H9 (cell line): ENCODE results near the gene RASL10A. TPM values are rescaled to one million over a fixed set of nuclear protein-coding genes. Genes with fewer than 3 reads are reported as not detected.

Experiments
- DNase-seq: peaks from one replicate; pipeline ENCODE4 v3.0.0-alpha.2; 2017
- H2AFZ ChIP-seq: one replicate; pipeline ENCODE4 v1.6.1; 2013; ENCODE audit warnings: mild to moderate bottlenecking, low read length, control low read depth, moderate library complexity
- H2AK5ac ChIP-seq: 2 replicates; pipeline ENCODE4 v1.6.1; 2013; ENCODE audit warnings: low read length, control low read depth, mixed read lengths; ENCODE audit not compliant: insufficient read length
- H2BK120ac ChIP-seq: one replicate; pipeline ENCODE4 v1.6.1; 2013; ENCODE audit warnings: low read depth, mild to moderate bottlenecking, low read length, control low read depth, inconsistent platforms; ENCODE audit not compliant: poor library complexity, severe bottlenecking
- H2BK12ac ChIP-seq: 2 replicates; pipeline ENCODE4 v1.6.1; 2013; ENCODE audit warnings: low read length, control low read depth, mixed read lengths, low read depth; ENCODE audit not compliant: insufficient read length
- H2BK15ac ChIP-seq: 2 replicates; pipeline ENCODE4 v1.6.1; 2013; ENCODE audit warnings: low read depth, low read length, control low read depth
- H2BK20ac ChIP-seq: one replicate; pipeline ENCODE4 v1.6.1; 2013; ENCODE audit warnings: low read depth, mild to moderate bottlenecking, low read length, control low read depth, inconsistent platforms; ENCODE audit not compliant: poor library complexity, severe bottlenecking
- H2BK5ac ChIP-seq: 2 replicates; pipeline ENCODE4 v1.6.1; 2013; ENCODE audit warnings: low read length, control low read depth, mixed read lengths; ENCODE audit not compliant: insufficient read length
- H3K14ac ChIP-seq: 2 replicates; pipeline ENCODE4 v1.6.1; 2013; ENCODE audit warnings: low read length, control low read depth; ENCODE audit not compliant: insufficient read depth
- H3K18ac ChIP-seq: 2 replicates; pipeline ENCODE4 v1.6.1; 2013; ENCODE audit warnings: low read depth, mild to moderate bottlenecking, mixed read lengths, low read length, control low read depth; ENCODE audit not compliant: insufficient read length
- H3K23ac ChIP-seq: 2 replicates; pipeline ENCODE4 v1.6.1; 2013; ENCODE audit warnings: low read length, control low read depth, mixed read lengths, low read depth; ENCODE audit not compliant: insufficient read length
- H3K23me2 ChIP-seq: 2 replicates; pipeline ENCODE4 v1.6.1; 2013; ENCODE audit warnings: low read depth, mild to moderate bottlenecking, mixed read lengths, low read length, control low read depth; ENCODE audit not compliant: insufficient read length, poor library complexity, severe bottlenecking
- H3K27ac ChIP-seq: 2 replicates; pipeline ENCODE4 v1.5.1; 2013; ENCODE audit warnings: low read length, control low read depth, mixed read lengths, low read depth; ENCODE audit not compliant: insufficient read length
- H3K27me3 ChIP-seq: 2 replicates; pipeline ENCODE4 v1.6.1; 2013; ENCODE audit warnings: low read length, control low read depth, inconsistent platforms; ENCODE audit not compliant: insufficient read depth
- H3K4ac ChIP-seq: 2 replicates; pipeline ENCODE4 v1.6.1; 2013; ENCODE audit warnings: low read depth, mild to moderate bottlenecking, control low read depth, inconsistent platforms, low read length, moderate library complexity
- H3K4me1 ChIP-seq: 2 replicates; pipeline ENCODE4 v1.6.1; 2013; ENCODE audit warnings: low read length, control low read depth, inconsistent platforms; ENCODE audit not compliant: insufficient read depth
- H3K4me2 ChIP-seq: 2 replicates; pipeline ENCODE4 v1.6.1; 2013; ENCODE audit warnings: low read length, control low read depth, mixed read lengths; ENCODE audit not compliant: insufficient read length, insufficient read depth
- H3K56ac ChIP-seq: 2 replicates; pipeline ENCODE4 v1.6.1; 2013; ENCODE audit warnings: low read depth, mild to moderate bottlenecking, mixed read lengths, low read length, control low read depth; ENCODE audit not compliant: insufficient read length
- H3K79me1 ChIP-seq: 2 replicates; pipeline ENCODE4 v1.6.1; 2013; ENCODE audit warnings: low read depth, mild to moderate bottlenecking, moderate library complexity, low read length, control low read depth, inconsistent platforms; ENCODE audit not compliant: insufficient read depth, poor library complexity, severe bottlenecking
- H3K79me2 ChIP-seq: 2 replicates; pipeline ENCODE4 v1.6.1; 2013; ENCODE audit warnings: low read length, control low read depth, inconsistent platforms; ENCODE audit not compliant: insufficient read depth
- H3K9ac ChIP-seq: 2 replicates; pipeline ENCODE4 v1.6.1; 2013; ENCODE audit warnings: low read length, control low read depth, mixed read lengths; ENCODE audit not compliant: insufficient read length; ENCODE audit errors: extremely low read depth
- H3K9me3 ChIP-seq: one replicate; pipeline ENCODE4 v1.6.1; 2013; ENCODE audit warnings: low read depth, low read length, inconsistent platforms; ENCODE audit not compliant: control insufficient read depth
- H3T11ph ChIP-seq: one replicate; pipeline ENCODE4 v1.6.1; 2013; ENCODE audit warnings: mild to moderate bottlenecking, low read length, control low read depth, inconsistent platforms
- H4K20me1 ChIP-seq: one replicate; pipeline ENCODE4 v1.6.1; 2013; ENCODE audit not compliant: control insufficient read depth, insufficient read length, insufficient read depth
- H4K5ac ChIP-seq: 2 replicates; pipeline ENCODE4 v1.6.1; 2013; ENCODE audit warnings: low read depth, mild to moderate bottlenecking, mixed read lengths, low read length, control low read depth; ENCODE audit not compliant: insufficient read length
- H4K8ac ChIP-seq: replicated peaks from 2 replicates; pipeline ENCODE4 v1.6.1; 2013; ENCODE audit warnings: low read length, control low read depth, mixed read lengths, low read depth; ENCODE audit not compliant: insufficient read length
- H4K91ac ChIP-seq: 2 replicates; pipeline ENCODE4 v1.6.1; 2013; ENCODE audit warnings: low read depth, mild to moderate bottlenecking, moderate library complexity, mixed read lengths, low read length, control low read depth; ENCODE audit not compliant: insufficient read length
- H3K27ac Mint-ChIP-seq, 3 experiments: 2 replicates in 2 of 3; 3 replicates in 1 of 3; pipeline ENCODE4 v1.8.0; 2020 to 2021; ENCODE audit warnings: mixed read lengths in 3 of 3, mild to moderate bottlenecking in 1 of 3, moderate library complexity in 1 of 3
- H3K27me3 Mint-ChIP-seq: 2 replicates; pipeline ENCODE4 v1.8.0; 2021; ENCODE audit warnings: low read depth, mild to moderate bottlenecking, moderate library complexity, mixed read lengths
- H3K36me3 Mint-ChIP-seq, 3 experiments: 2 replicates in 2 of 3; 3 replicates in 1 of 3; pipeline ENCODE4 v1.8.0; 2020 to 2021; ENCODE audit warnings: low read depth in 3 of 3, mixed read lengths in 3 of 3; ENCODE audit not compliant: insufficient read depth in 1 of 3
- H3K4me1 Mint-ChIP-seq, 2 experiments: 2 replicates each; pipeline ENCODE4 v1.8.0; 2020; ENCODE audit warnings: mixed read lengths in 2 of 2
- H3K4me3 Mint-ChIP-seq, 2 experiments: 2 replicates in 1 of 2; 3 replicates in 1 of 2; pipeline ENCODE4 v1.8.0; 2020 to 2021; ENCODE audit warnings: mild to moderate bottlenecking in 2 of 2, mixed read lengths in 2 of 2, moderate library complexity in 1 of 2
- H3K9me3 Mint-ChIP-seq, 2 experiments: 2 replicates in 1 of 2; 3 replicates in 1 of 2; pipeline ENCODE4 v1.8.0; 2020; ENCODE audit warnings: mild to moderate bottlenecking in 2 of 2, mixed read lengths in 2 of 2, moderate library complexity in 1 of 2
- CTCF ChIP-seq: fragments of 200-600 bp; sonication (generic); conservative IDR thresholded peaks from 3 replicates; pipeline ENCODE4 v1.8.0; 2021; ENCODE audit warnings: antibody characterized with exemption, mild to moderate bottlenecking
- WGBS: extraction: QIAGEN DNeasy Blood & Tissue Kit; methylation state at CpG from one replicate; pipeline ENCODE4 v1.1.7; 2013; ENCODE audit warnings: missing lambda C conversion rate, low lambda C conversion rate, mixed read lengths; ENCODE audit not compliant: insufficient read length; ENCODE audit errors: extremely low coverage; 5-methylcytosine and 5-hydroxymethylcytosine counted together
- total RNA-seq: library from RNA; stranded (reverse); gene quantifications from 2 replicates; pipeline ENCODE4 v1.2.1, GENCODE V29; 2021

RASL10A gene
- total RNA-seq, 1 experiment from 2014 or later = 0.90 TPM

GRCh38 chr22:29352778-29353177 lies 37.3 kb upstream of the RASL10A start:
- H3K4me1 Mint-ChIP-seq = no peaks in the 10 kb centered on the region
- Histone ChIP-seq H2BK5ac (no peak overlapping the region), H3K9me3 (no peaks in the 10 kb centered on the region), H4K8ac (no peak overlapping the region), H3T11ph (no peak overlapping the region), H4K91ac (no peak overlapping the region), H3K14ac (no peak overlapping the region), H3K4me1 (no peaks in the 10 kb centered on the region), H3K18ac (no peak overlapping the region), H2AK5ac (no peak overlapping the region), H2BK15ac (no peak overlapping the region), H3K4me2 (no peak overlapping the region), H3K4ac (no peak overlapping the region), H2BK120ac (no peak overlapping the region), H3K27ac (no peak overlapping the region), H2BK20ac (no peak overlapping the region), H3K27me3 (no peaks in the 10 kb centered on the region), H3K79me2 (no peaks in the 10 kb centered on the region), H2BK12ac (no peak overlapping the region), H2AFZ (no peak overlapping the region), H3K9ac (no peak overlapping the region), H4K5ac (no peak overlapping the region), H3K23me2 (no peaks in the 10 kb centered on the region), H3K56ac (no peak overlapping the region), H3K23ac (no peak overlapping the region), H4K20me1 (no peaks in the 10 kb centered on the region), H3K79me1 (no peaks in the 10 kb centered on the region)
- H3K9me3 Mint-ChIP-seq = no peaks in the 10 kb centered on the region
- H3K27me3 Mint-ChIP-seq = no peaks in the 10 kb centered on the region
- no peak overlapping the region for H3K4me3 Mint-ChIP-seq
- no peak overlapping the region for H3K27ac Mint-ChIP-seq
- no peak for TF ChIP-seq CTCF
- H3K36me3 Mint-ChIP-seq = peaks cover 18 to 87% (median 59%) of the 10 kb centered on the region in 3 experiments
- no CpG with 5 or more reads among the region's 9 CpGs for WGBS
- DNase-seq = no peak
